ENCODE measurements around the gene ZNF407. TPM values are rescaled to one million over a fixed set of nuclear protein-coding genes. Genes with fewer than 3 reads are reported as not detected.

Gene ZNF407
- total and polyA plus RNA-seq, 4 donors: 2.8 to 34.9 (median 9.5) TPM

DNA sequence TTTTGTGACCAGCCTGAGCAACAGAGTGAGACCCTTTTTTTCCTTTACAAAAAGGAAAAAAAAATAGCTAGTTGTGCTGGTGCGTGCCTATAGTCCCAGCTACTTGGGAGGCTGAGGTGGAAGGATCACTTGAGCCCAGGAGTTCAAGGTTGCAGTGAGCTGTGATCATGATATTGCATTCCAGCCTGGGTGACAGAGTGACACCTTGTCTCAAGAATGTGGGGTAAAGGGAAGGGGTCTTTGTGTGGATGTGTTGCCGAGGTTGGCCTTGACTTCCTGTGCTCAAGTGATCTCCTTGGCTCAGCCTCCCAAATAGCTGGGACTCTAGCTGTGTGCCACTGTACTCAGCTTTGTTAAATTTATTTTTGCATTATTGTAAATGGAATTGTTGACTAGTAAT, 120.6 kb downstream of the ZNF407 start:
- TF ChIP-seq, protein P1, sequence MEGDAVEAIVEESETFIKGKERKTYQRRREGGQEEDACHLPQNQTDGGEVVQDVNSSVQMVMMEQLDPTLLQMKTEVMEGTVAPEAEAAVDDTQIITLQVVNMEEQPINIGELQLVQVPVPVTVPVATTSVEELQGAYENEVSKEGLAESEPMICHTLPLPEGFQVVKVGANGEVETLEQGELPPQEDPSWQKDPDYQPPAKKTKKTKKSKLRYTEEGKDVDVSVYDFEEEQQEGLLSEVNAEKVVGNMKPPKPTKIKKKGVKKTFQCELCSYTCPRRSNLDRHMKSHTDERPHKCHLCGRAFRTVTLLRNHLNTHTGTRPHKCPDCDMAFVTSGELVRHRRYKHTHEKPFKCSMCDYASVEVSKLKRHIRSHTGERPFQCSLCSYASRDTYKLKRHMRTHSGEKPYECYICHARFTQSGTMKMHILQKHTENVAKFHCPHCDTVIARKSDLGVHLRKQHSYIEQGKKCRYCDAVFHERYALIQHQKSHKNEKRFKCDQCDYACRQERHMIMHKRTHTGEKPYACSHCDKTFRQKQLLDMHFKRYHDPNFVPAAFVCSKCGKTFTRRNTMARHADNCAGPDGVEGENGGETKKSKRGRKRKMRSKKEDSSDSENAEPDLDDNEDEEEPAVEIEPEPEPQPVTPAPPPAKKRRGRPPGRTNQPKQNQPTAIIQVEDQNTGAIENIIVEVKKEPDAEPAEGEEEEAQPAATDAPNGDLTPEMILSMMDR (IDR thresholded peaks at IDR 0.05; ENCODE audit: control extremely low read depth, extremely low read depth): no peak
- no peak overlapping the region for H3K27ac ChIP-seq (ENCODE audit: low read depth in 1 of 2, low read length in 1 of 2)
- H3K36me3 ChIP-seq (ENCODE audit: control insufficient read depth in 4 of 4, insufficient read depth in 4 of 4, low read length in 4 of 4): no peaks in the 10 kb centered on the region
- no peak for DNase-seq
- 84 to 89% methylated on average over 2 of the region's 2 CpGs for WGBS, 2 donors
- H3K27me3 ChIP-seq (ENCODE audit: control insufficient read depth in 3 of 3, insufficient read depth in 3 of 3, low read length in 2 of 3): no peaks in the 10 kb centered on the region
- H3K4me3 ChIP-seq: no peak overlapping the region
- peaks cover 0 to 2% (median 0%) of the 10 kb centered on the region in 5 donors for H3K4me1 ChIP-seq (ENCODE audit: control insufficient read depth in 5 of 5, insufficient read depth in 5 of 5, low read length in 5 of 5)
- ATAC-seq (ENCODE audit: insufficient read depth, low FRiP score): no peak
- no peak overlapping the region for H3K9ac ChIP-seq (ENCODE audit: insufficient read depth in 1 of 2, low read length in 2 of 2)
- no peaks in the 10 kb centered on the region for H3K9me3 ChIP-seq (ENCODE audit: control insufficient read depth in 4 of 4, insufficient read depth in 3 of 4, low read length in 3 of 4)

DNA sequence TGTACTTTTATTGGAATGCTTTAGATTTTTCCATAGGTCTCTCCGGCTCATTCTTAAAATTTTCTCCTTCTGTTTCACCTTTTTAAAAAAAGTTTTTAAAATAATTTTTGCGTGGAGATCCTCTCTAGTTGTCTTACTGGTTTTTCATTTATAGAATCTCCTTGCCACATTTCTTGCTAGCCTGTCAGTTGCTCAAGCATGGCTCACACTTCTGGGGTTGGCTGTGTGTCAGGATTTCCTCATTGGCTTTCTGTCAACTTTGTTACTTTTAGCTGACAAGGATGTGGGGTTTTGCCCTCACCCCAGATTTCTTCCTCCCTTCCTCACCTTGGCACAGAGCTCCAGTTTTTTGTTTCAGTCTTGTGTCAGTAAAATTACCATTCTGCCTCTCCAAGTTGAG, 124.6 kb downstream of the ZNF407 start:
- TF ChIP-seq, protein P1 (IDR thresholded peaks at IDR 0.05; ENCODE audit: control extremely low read depth, extremely low read depth): no peak
- ATAC-seq (ENCODE audit: insufficient read depth, low FRiP score) (no peak), DNase-seq (peak in 2 of 3 donors; percentile 11 to 55)
- no peak overlapping the region for H3K27ac ChIP-seq (ENCODE audit: low read depth in 1 of 2, low read length in 1 of 2)
- WGBS, 2 donors: 68 to 70% methylated on average over 2 of the region's 2 CpGs
- no peak overlapping the region for H3K9ac ChIP-seq (ENCODE audit: insufficient read depth in 1 of 2, low read length in 2 of 2)
- H3K9me3 ChIP-seq (ENCODE audit: control insufficient read depth in 4 of 4, insufficient read depth in 3 of 4, low read length in 3 of 4): no peaks in the 10 kb centered on the region
- no peak overlapping the region for H3K4me3 ChIP-seq
- peaks cover 0 to 2% (median 0%) of the 10 kb centered on the region in 5 donors for H3K4me1 ChIP-seq (ENCODE audit: control insufficient read depth in 5 of 5, insufficient read depth in 5 of 5, low read length in 5 of 5)
- H3K36me3 ChIP-seq (ENCODE audit: control insufficient read depth in 4 of 4, insufficient read depth in 4 of 4, low read length in 4 of 4): no peaks in the 10 kb centered on the region
- no peaks in the 10 kb centered on the region for H3K27me3 ChIP-seq (ENCODE audit: control insufficient read depth in 3 of 3, insufficient read depth in 3 of 3, low read length in 2 of 3)

DNA sequence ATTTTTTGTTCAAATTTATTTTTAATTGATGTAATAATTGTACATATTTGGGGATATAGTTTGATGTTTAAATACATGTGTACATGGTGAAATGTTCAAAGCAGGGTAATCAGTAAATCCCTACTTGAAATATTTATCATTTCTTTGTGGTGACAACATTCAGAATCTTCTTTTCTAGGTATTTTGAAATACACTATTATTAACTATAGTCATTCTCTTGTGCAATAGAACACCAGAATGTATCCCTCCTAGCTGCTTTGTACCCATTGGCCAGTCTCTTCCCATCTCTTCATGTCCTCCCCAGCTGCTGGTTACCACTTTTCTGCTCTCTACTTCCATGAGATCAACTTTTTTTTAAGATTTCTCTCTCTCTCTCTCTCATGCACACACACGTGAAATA, 126.5 kb downstream of the ZNF407 start:
- peaks cover 0 to 5% (median 0%) of the 10 kb centered on the region in 5 donors for H3K4me1 ChIP-seq (ENCODE audit: control insufficient read depth in 5 of 5, insufficient read depth in 5 of 5, low read length in 5 of 5)
- TF ChIP-seq, protein P1 (IDR thresholded peaks at IDR 0.05; ENCODE audit: control extremely low read depth, extremely low read depth): no peak
- H3K9me3 ChIP-seq (ENCODE audit: control insufficient read depth in 4 of 4, insufficient read depth in 3 of 4, low read length in 3 of 4): no peaks in the 10 kb centered on the region
- H3K9ac ChIP-seq (ENCODE audit: insufficient read depth in 1 of 2, low read length in 2 of 2): no peak overlapping the region
- H3K36me3 ChIP-seq (ENCODE audit: control insufficient read depth in 4 of 4, insufficient read depth in 4 of 4, low read length in 4 of 4): no peaks in the 10 kb centered on the region
- no peak for ATAC-seq (ENCODE audit: insufficient read depth, low FRiP score)
- H3K27me3 ChIP-seq (ENCODE audit: control insufficient read depth in 3 of 3, insufficient read depth in 3 of 3, low read length in 2 of 3): no peaks in the 10 kb centered on the region
- no peak for DNase-seq
- no peak overlapping the region for H3K27ac ChIP-seq (ENCODE audit: low read depth in 1 of 2, low read length in 1 of 2)
- WGBS, 2 donors: 92 to 94% methylated on average over 1 of the region's 1 CpG
- H3K4me3 ChIP-seq: no peak overlapping the region

DNA sequence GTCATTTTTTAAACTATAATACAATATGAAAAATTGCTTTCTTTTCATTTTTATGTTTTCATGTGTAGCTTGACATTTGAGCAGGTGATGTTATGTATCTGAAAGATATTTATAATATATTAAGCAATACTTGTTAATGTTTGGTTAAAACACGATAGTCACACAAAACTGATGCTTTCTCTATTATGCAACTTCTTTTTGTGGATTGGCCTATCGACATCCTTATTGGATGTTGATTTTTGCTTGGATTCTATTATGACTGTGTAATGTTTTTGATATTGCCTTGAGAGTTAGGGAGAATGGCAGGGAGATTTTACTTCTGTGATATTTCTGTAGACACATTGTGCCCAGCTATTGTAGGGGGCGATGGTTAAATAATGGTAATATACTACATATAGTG, 128.0 kb downstream of the ZNF407 start:
- TF ChIP-seq, protein P1 (IDR thresholded peaks at IDR 0.05; ENCODE audit: control extremely low read depth, extremely low read depth): no peak
- WGBS, 2 donors: 85 to 86% methylated on average over 3 of the region's 3 CpGs
- DNase-seq: no peak
- Histone ChIP-seq H3K4me3 (no peak overlapping the region), H3K9ac (ENCODE audit: insufficient read depth in 1 of 2, low read length in 2 of 2) (no peak overlapping the region), H3K36me3 (ENCODE audit: control insufficient read depth in 4 of 4, insufficient read depth in 4 of 4, low read length in 4 of 4) (no peaks in the 10 kb centered on the region), H3K27ac (ENCODE audit: low read depth in 1 of 2, low read length in 1 of 2) (no peak overlapping the region), H3K9me3 (ENCODE audit: control insufficient read depth in 4 of 4, insufficient read depth in 3 of 4, low read length in 3 of 4) (no peaks in the 10 kb centered on the region), H3K27me3 (ENCODE audit: control insufficient read depth in 3 of 3, insufficient read depth in 3 of 3, low read length in 2 of 3) (no peaks in the 10 kb centered on the region), H3K4me1 (ENCODE audit: control insufficient read depth in 5 of 5, insufficient read depth in 5 of 5, low read length in 5 of 5) (peaks cover 0 to 5% (median 0%) of the 10 kb centered on the region in 5 donors)
- no peak for ATAC-seq (ENCODE audit: insufficient read depth, low FRiP score)
